GM12864 (cell line): ENCODE results near the gene PRR3.

Experiments
- DNase-seq: peaks from one replicate; pipeline ENCODE4 v3.0.0-alpha.2; 2011; ENCODE audit warnings: low read depth
- H3K4me3 ChIP-seq: 2 replicates; pipeline ENCODE4 v1.5.1; 2011; ENCODE audit warnings: mild to moderate bottlenecking, low read depth, low read length, control low read depth
- TF ChIP-seq, protein P1 (sequence below): IDR thresholded peaks from 2 replicates; pipeline ENCODE4 v1.5.1; 2011; ENCODE audit warnings: low read depth, mild to moderate bottlenecking, moderate library complexity, low read length, control low read depth, inconsistent platforms; ENCODE audit errors: missing control alignments

Gene PRR3

DNA sequence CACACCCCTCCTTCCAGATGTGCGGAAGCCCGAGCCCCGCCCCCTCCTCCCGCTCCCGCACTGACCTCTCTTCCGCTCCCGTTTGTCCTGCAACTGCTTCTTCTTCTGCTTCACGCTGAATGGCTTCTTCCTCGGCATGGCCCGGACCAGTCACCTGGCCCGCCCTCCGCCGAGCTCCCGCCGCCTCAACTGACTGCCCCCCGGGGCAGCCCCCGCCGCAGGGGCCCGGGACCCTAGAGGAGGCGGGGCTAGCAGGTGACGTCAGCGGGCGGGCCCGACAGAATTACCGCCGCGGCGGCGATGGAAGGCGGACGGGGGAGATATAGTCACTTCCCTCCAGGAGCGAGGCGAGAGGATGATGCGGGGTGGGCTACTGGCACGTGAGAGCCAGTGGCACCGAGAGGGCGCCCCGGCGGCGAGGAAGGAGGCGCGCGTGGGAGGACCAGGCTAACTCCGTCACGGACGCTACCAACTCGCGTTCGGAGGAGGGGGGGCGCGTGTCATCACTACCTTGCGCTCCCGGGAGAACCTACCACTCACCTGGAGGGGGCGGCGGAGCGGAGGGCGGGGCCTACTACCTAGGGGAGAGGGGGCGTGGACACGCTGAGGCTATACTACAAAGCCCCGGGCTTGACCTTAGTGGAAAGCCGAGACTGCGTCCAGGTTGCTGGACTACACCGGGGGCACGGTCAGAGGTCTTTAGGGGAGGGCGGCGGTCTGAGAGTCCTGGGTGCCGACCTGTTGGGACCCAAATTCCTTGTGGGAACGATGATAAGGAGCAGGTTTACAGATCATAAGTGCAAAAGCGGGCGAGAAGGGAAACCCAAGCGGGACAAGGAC is 809 bp upstream of the PRR3 start, which contains the start of gene GNL1:
TSS of gene GNL1 (minus strand) at position 424 of the 840 bp plus-strand sequence. CDS start at position 138, 286 bp downstream.
- peak within 1 kb of the TSS; percentile 96 for H3K4me3 ChIP-seq
- DNase-seq: peak; percentile 90
- TF ChIP-seq, protein P1, sequence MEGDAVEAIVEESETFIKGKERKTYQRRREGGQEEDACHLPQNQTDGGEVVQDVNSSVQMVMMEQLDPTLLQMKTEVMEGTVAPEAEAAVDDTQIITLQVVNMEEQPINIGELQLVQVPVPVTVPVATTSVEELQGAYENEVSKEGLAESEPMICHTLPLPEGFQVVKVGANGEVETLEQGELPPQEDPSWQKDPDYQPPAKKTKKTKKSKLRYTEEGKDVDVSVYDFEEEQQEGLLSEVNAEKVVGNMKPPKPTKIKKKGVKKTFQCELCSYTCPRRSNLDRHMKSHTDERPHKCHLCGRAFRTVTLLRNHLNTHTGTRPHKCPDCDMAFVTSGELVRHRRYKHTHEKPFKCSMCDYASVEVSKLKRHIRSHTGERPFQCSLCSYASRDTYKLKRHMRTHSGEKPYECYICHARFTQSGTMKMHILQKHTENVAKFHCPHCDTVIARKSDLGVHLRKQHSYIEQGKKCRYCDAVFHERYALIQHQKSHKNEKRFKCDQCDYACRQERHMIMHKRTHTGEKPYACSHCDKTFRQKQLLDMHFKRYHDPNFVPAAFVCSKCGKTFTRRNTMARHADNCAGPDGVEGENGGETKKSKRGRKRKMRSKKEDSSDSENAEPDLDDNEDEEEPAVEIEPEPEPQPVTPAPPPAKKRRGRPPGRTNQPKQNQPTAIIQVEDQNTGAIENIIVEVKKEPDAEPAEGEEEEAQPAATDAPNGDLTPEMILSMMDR: no peak

DNA sequence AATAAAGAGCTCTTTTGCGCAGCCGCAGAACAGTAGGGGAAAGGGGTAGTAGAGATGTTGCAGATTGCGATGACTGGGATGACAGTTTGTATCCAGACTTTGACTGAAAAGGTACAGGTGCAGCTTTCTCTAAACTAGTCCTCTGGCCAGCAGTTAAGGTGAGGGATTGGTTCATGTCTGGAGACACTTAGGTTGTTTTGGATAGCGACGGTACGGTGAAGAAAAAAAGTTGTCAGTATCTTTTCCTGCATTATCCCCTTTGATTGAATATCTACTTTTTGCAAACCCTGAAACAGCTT is 537 bp downstream of the PRR3 start:
- H3K4me3 ChIP-seq: peak overlapping the region; percentile 96
- TF ChIP-seq, protein P1: no peak
- no peak for DNase-seq

DNA sequence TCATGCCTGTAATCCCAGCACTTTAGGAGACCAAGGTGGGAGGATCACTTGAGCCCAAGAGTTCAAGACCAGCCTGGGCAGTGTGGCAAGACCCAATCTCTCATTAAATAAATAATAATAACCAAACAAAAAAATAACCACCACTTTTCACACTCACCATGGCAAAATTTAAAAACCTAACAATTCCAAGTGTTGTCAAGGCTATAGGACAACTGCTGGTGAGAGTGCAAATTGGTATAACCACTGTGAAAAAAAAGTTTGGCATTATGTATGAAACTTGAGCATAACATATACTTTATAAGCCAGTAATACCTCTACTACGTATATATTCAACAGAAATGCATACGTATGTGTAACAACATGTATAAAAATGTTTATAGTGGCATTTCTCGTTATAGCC is 3.8 kb downstream of the PRR3 start:
- DNase-seq: no peak
- TF ChIP-seq, protein P1: no peak

DNA sequence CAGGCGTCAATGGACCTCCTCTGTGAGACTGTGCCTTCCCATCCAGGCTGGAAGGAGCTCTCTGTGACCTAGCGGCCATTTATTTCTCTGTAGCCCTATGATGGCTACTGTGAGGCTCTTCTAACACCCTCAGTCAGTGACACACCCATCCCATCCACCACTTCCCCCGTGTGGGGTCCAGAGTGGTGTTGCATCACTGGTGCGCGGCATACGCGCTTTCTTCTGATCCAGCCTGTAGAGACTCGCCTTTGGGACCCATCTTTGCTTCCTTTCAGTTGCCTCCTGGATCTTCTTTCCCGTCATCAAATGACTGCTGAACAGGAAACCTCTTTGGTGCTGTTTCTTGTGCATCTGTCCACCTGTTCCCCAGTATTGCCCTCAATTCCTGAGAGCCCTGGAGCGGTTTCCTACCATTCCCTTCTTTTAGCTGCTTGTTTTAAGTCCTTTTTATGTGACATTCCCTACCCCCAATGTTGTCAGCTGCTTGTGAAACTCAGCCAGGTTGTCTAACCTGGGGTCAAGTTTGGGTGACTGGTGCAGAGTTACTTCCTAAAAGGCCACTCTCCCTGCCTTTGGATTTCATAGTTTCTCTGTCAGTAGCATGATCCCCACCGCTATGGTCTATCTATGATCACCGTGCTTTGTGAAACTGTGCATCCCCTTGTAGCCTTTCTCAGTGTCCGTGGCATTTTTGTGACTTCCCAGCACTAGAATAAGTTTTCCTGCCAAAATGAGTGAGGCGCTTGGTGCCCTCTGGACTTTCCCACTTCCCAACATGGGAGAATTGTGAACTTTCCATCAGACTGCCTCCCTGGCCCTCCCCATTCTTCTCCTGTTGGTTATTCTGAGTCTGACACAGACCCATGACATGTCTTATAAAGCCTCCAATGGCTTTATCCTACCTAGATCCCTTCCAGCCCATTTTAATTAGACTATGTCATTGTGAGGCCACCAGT is 5.7 kb downstream of the PRR3 start:
- no peak for DNase-seq
- TF ChIP-seq, protein P1: no peak
- no peak overlapping the region for H3K4me3 ChIP-seq

More for the DNA sequence above, 3.8 kb downstream of the PRR3 start:
- no peak overlapping the region for H3K4me3 ChIP-seq

DNA sequence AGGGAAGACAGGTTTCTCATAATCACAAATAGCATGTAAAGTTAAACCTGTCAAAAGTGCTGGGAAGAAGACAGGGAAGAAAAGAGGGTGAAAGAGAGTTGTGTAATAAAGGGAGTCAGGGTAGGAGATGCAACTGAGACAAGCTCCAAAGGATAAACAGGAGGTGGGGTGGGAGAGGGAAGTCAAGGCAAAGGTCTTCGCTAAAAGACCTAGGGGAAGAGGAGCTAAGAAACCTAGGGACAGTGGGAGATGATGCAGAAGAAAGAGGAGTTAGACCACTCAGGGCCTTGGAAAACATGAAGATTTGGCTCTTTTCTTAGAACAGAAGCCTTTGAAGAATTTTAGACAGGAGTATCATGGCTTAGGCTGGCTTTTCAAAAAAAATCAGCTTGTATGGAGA is 7.0 kb downstream of the PRR3 start:
- H3K4me3 ChIP-seq: no peak overlapping the region
- no peak for DNase-seq
- TF ChIP-seq, protein P1: no peak

DNA sequence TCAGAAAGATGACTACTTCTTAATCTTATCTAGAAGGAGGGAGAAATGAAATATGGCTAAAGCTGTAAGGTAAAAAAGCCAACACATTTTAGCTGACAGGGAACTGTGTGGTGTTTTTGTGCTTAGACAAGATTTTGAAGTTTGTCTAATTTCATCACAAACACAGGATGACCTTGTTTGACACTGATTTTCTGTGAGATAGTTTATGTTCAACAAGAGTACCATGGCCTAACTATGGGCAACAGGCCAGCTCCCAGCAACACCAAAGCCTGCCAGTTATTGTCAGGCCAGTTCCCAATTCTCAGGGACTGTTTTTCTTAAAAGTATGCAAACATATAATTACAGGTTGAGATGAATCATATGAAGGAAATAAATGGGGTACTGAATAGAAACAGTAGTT is 8.7 kb downstream of the PRR3 start:
- H3K4me3 ChIP-seq: no peak overlapping the region
- TF ChIP-seq, protein P1: no peak

More for the DNA sequence above, 8.7 kb downstream of the PRR3 start:
- no peak for DNase-seq
